NB4 (cell line): ENCODE measurements around the gene GRXCR2.
"Not testable (repeated sequence)": the region's sequence is repeated elsewhere in the genome, so short reads cannot be mapped to it uniquely, and the experiment has no call there.

Source experiments
- DNase-seq: peaks from one replicate; pipeline ENCODE4 v3.0.0; 2010; ENCODE audit warnings: low read depth
- H3K4me3 ChIP-seq: one replicate; pipeline ENCODE4 v1.5.1; 2011; ENCODE audit warnings: mild to moderate bottlenecking, low read depth, low read length, moderate library complexity
- MYC ChIP-seq: IDR thresholded peaks from 2 replicates; pipeline ENCODE4 v1.6.1; 2011; ENCODE audit warnings: low read depth, low read length
- POLR2A ChIP-seq: IDR thresholded peaks from 2 replicates; pipeline ENCODE4 v1.6.1; 2011; ENCODE audit warnings: mild to moderate bottlenecking; ENCODE audit not compliant: insufficient read length; ENCODE audit errors: extremely low read depth
- TF ChIP-seq, protein P1 (sequence below): IDR thresholded peaks from one replicate; pipeline ENCODE4 v1.5.1; 2012; ENCODE audit warnings: low read depth, low read length
- TF ChIP-seq, protein P2 (sequence below): IDR thresholded peaks from 2 replicates; pipeline ENCODE4 v1.6.1; 2011; ENCODE audit warnings: low read depth, low read length

Gene GRXCR2

GRCh38 chr5:145841299-145841698, 31.5 kb downstream of the GRXCR2 start:
- DNase-seq, result no peak
- TF ChIP-seq, protein P1, sequence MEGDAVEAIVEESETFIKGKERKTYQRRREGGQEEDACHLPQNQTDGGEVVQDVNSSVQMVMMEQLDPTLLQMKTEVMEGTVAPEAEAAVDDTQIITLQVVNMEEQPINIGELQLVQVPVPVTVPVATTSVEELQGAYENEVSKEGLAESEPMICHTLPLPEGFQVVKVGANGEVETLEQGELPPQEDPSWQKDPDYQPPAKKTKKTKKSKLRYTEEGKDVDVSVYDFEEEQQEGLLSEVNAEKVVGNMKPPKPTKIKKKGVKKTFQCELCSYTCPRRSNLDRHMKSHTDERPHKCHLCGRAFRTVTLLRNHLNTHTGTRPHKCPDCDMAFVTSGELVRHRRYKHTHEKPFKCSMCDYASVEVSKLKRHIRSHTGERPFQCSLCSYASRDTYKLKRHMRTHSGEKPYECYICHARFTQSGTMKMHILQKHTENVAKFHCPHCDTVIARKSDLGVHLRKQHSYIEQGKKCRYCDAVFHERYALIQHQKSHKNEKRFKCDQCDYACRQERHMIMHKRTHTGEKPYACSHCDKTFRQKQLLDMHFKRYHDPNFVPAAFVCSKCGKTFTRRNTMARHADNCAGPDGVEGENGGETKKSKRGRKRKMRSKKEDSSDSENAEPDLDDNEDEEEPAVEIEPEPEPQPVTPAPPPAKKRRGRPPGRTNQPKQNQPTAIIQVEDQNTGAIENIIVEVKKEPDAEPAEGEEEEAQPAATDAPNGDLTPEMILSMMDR, result no peak
- TF ChIP-seq, protein P2, sequence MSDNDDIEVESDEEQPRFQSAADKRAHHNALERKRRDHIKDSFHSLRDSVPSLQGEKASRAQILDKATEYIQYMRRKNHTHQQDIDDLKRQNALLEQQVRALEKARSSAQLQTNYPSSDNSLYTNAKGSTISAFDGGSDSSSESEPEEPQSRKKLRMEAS, result no peak
- TF ChIP-seq MYC, result no peak
- no peak for TF ChIP-seq POLR2A
- no peak overlapping the region for H3K4me3 ChIP-seq

DNA sequence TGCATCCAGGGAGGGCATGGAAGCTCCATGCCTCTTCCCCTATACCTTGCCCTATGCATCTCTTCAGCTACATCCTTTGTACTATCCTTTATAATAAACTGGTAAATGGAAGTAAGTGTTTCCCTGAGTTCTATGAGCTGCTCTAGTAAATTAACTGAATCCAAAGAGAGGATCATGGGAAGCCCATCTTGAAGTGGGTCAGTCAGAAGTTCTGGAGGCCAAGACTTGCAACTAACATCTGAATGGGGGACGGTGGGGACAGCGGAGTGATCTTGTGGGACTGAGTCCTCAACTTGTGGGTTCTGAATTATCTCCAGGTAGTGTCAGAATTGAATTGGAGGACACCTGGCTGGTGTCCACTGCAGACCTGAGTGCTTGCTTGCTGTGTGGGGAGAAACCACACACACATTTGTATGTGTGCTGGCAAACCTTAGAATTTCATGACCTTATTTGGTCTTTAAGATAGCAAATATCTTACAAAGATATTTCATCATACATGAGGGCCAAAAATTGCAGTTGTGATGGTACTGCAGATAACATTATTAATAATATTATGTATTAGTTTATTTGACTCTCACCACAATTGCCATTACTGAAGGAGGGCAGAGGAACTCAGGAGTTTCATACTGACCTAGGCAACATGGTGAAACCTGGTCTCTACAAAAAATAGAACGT, 32.2 kb downstream of the GRXCR2 start:
- TF ChIP-seq, protein P1, result no peak
- TF ChIP-seq POLR2A (no peak), MYC (no peak)
- TF ChIP-seq, protein P2, result no peak
- no peak overlapping the region for H3K4me3 ChIP-seq
- no peak for DNase-seq

GRCh38 chr5:145838276-145838675, 34.5 kb downstream of the GRXCR2 start:
- TF ChIP-seq POLR2A (no peak), MYC (no peak)
- TF ChIP-seq, protein P2, result no peak
- TF ChIP-seq, protein P1, result no peak
- no peak overlapping the region for H3K4me3 ChIP-seq
- DNase-seq, result no peak

GRCh38 chr5:145836241-145836640, 36.6 kb downstream of the GRXCR2 start:
- not testable (repeated sequence) for H3K4me3 ChIP-seq, DNase-seq

DNA sequence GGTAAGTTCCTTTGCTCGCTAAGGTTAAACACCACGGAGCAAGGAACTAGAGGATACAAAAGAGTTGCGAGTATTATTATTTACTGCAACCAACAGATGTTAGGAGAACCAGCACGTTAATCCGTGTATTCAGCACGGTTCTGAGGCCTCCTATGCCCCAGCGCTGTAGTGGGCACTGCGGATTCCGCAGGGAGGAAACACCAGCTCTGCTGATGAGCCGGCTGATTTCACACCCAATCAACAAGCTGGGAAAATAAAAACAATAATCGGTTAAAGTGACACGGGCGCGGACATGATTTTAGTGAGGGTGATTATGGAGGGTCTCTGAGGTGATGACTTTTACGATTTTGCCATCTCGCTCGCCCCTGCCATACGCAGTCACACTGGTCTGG, 37.0 kb downstream of the GRXCR2 start:
- no peak for DNase-seq
- H3K4me3 ChIP-seq, result peak overlapping the region; percentile 60
- TF ChIP-seq MYC, result no peak
- TF ChIP-seq, protein P1, result no peak
- no peak for TF ChIP-seq POLR2A
- TF ChIP-seq, protein P2, result no peak

GRCh38 chr5:145834917-145835847, 37.6 kb downstream of the GRXCR2 start, which contains the start of gene PRELID2:
TSS of gene PRELID2 (minus strand) at chr5:145835342. CDS start at chr5:145835251, 91 bp downstream.
- H3K4me3 ChIP-seq, result peak within 1 kb of the TSS; percentile 60
- TF ChIP-seq POLR2A, result no peak
- no peak for TF ChIP-seq MYC
- TF ChIP-seq, protein P2, result no peak
- TF ChIP-seq, protein P1, result no peak
- DNase-seq, result peak; percentile 91
